ENCODE results near the gene KDM4C. TPM values are rescaled to one million over a fixed set of nuclear protein-coding genes. Genes with fewer than 3 reads are reported as not detected.

Gene KDM4C
- total and polyA plus RNA-seq, 2 of the 13 experiments (the other 11 are each of a cell fraction or from before 2014, with no cell fraction given), result 19.4 to 23.6 TPM

- TF ChIP-seq TOPORS (CRISPR knock-in tag; IDR thresholded peaks at IDR 0.05) (no peak), KLF6 (CRISPR knock-in tag; IDR thresholded peaks at IDR 0.05) (no peak), ZNF263 (CRISPR knock-in tag; IDR thresholded peaks at IDR 0.05) (peak; percentile 33; the same call in 1 of the 2 replicates), ZNF564 (CRISPR knock-in tag; IDR thresholded peaks at IDR 0.05) (no peak), ZNF563 (CRISPR knock-in tag; IDR thresholded peaks at IDR 0.05) (no peak), ZNF367 (CRISPR knock-in tag; IDR thresholded peaks at IDR 0.05; ENCODE audit: borderline replicate concordance) (no peak), SETDB1 (CRISPR knock-in tag; IDR thresholded peaks at IDR 0.05; ENCODE audit: borderline replicate concordance) (no peak), ETV5 (CRISPR knock-in tag; IDR thresholded peaks at IDR 0.05; ENCODE audit: borderline replicate concordance) (peak; percentile 97), ZNF33B (CRISPR knock-in tag; IDR thresholded peaks at IDR 0.05) (no peak), ZMYM4 (CRISPR knock-in tag; IDR thresholded peaks at IDR 0.05) (peak; percentile 48), GTF3A (CRISPR knock-in tag; conservative IDR thresholded peaks at IDR 0.05) (no peak), ZNF547 (CRISPR knock-in tag; IDR thresholded peaks at IDR 0.05) (no peak), CREB1 (IDR thresholded peaks at IDR 0.05) (no peak; the same call in 1 of the 2 replicates), CREB1 (CRISPR knock-in tag; IDR thresholded peaks at IDR 0.05) (peak; percentile 41), ZFX (CRISPR knock-in tag; IDR thresholded peaks at IDR 0.05; ENCODE audit: low read depth) (no peak), SAP130 (CRISPR knock-in tag; IDR thresholded peaks at IDR 0.05; ENCODE audit: low read depth) (peak; percentile 85), ZNF691 (CRISPR knock-in tag; IDR thresholded peaks at IDR 0.05; ENCODE audit: borderline replicate concordance, low read depth) (no peak), ZNF749 (CRISPR knock-in tag; IDR thresholded peaks at IDR 0.05; ENCODE audit: borderline replicate concordance) (no peak), NBN (conservative IDR thresholded peaks at IDR 0.05) (no peak), BCL3 (CRISPR knock-in tag; IDR thresholded peaks at IDR 0.05) (no peak), CENPBD1 (CRISPR knock-in tag; IDR thresholded peaks at IDR 0.05; ENCODE audit: borderline replicate concordance, low read depth) (no peak), ZNF773 (CRISPR knock-in tag; IDR thresholded peaks at IDR 0.05; ENCODE audit: borderline replicate concordance) (no peak), ZNF446 (CRISPR knock-in tag; IDR thresholded peaks at IDR 0.05) (no peak), KDM2A (CRISPR knock-in tag; IDR thresholded peaks at IDR 0.05; ENCODE audit: borderline replicate concordance, low read depth) (peak; percentile 62; the same call in 1 of the 2 replicates), EEA1 (CRISPR knock-in tag; IDR thresholded peaks at IDR 0.05; ENCODE audit: borderline replicate concordance) (no peak), HNRNPH1 (optimal IDR thresholded peaks at IDR 0.05; ENCODE audit: low read depth, low read length) (no peak), ZNF709 (CRISPR knock-in tag; IDR thresholded peaks at IDR 0.05) (no peak)
These were observed 140.1 kb downstream of the KDM4C start (continued) for GRCh38 chr9:6897898-6898302.
